Measurements from ENCODE around the gene SCYL1.
A peak's percentile ranks its signal among the peaks of the same experiment; 100 is the strongest.

SCYL1 gene

GRCh38 chr11:65493367-65494176 lies 31.3 kb upstream of the SCYL1 start:
- DNase-seq, result no peak

- no peak for DNase-seq
Observed at GRCh38 chr11:65496304-65497140, 28.4 kb upstream of the SCYL1 start.

- DNase-seq, result peak; percentile 98
Observed at GRCh38 chr11:65497141-65498041, 27.5 kb upstream of the SCYL1 start.

DNA sequence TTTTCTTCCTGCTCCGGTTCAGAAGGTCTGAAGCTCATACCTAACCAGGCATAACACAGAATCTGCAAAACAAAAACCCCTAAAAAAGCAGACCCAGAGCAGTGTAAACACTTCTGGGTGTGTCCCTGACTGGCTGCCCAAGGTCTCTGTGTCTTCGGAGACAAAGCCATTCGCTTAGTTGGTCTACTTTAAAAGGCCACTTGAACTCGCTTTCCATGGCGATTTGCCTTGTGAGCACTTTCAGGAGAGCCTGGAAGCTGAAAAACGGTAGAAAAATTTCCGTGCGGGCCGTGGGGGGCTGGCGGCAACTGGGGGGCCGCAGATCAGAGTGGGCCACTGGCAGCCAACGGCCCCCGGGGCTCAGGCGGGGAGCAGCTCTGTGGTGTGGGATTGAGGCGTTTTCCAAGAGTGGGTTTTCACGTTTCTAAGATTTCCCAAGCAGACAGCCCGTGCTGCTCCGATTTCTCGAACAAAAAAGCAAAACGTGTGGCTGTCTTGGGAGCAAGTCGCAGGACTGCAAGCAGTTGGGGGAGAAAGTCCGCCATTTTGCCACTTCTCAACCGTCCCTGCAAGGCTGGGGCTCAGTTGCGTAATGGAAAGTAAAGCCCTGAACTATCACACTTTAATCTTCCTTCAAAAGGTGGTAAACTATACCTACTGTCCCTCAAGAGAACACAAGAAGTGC lies 26.7 kb upstream of the SCYL1 start:
- DNase-seq, result peak; percentile 62

DNA sequence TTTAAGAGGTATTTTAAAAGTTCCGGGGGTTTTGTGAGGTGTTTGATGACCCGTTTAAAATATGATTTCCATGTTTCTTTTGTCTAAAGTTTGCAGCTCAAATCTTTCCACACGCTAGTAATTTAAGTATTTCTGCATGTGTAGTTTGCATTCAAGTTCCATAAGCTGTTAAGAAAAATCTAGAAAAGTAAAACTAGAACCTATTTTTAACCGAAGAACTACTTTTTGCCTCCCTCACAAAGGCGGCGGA lies 26.2 kb upstream of the SCYL1 start:
- no peak for DNase-seq

GRCh38 chr11:65498977-65499712 lies 25.7 kb upstream of the SCYL1 start, which contains the start of gene MALAT1:
MALAT1 (plus strand) TSS chr11:65499045.
- DNase-seq, result peak; percentile 92

DNA sequence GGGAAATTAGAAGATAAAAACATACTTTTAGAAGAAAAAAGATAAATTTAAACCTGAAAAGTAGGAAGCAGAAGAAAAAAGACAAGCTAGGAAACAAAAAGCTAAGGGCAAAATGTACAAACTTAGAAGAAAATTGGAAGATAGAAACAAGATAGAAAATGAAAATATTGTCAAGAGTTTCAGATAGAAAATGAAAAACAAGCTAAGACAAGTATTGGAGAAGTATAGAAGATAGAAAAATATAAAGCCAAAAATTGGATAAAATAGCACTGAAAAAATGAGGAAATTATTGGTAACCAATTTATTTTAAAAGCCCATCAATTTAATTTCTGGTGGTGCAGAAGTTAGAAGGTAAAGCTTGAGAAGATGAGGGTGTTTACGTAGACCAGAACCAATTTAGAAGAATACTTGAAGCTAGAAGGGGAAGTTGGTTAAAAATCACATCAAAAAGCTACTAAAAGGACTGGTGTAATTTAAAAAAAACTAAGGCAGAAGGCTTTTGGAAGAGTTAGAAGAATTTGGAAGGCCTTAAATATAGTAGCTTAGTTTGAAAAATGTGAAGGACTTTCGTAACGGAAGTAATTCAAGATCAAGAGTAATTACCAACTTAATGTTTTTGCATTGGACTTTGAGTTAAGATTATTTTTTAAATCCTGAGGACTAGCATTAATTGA lies 25.0 kb upstream of the SCYL1 start:
- no peak for DNase-seq

GRCh38 chr11:65500387-65501185 lies 24.3 kb upstream of the SCYL1 start:
- no peak for DNase-seq

- DNase-seq, result no peak
Observed at GRCh38 chr11:65501186-65501471, 23.8 kb upstream of the SCYL1 start.

DNA sequence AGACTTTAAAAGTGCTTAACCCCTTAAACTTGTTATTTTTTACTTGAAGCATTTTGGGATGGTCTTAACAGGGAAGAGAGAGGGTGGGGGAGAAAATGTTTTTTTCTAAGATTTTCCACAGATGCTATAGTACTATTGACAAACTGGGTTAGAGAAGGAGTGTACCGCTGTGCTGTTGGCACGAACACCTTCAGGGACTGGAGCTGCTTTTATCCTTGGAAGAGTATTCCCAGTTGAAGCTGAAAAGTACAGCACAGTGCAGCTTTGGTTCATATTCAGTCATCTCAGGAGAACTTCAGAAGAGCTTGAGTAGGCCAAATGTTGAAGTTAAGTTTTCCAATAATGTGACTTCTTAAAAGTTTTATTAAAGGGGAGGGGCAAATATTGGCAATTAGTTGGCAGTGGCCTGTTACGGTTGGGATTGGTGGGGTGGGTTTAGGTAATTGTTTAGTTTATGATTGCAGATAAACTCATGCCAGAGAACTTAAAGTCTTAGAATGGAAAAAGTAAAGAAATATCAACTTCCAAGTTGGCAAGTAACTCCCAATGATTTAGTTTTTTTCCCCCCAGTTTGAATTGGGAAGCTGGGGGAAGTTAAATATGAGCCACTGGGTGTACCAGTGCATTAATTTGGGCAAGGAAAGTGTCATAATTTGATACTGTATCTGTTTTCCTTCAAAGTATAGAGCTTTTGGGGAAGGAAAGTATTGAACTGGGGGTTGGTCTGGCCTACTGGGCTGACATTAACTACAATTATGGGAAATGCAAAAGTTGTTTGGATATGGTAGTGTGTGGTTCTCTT lies 23.2 kb upstream of the SCYL1 start:
- DNase-seq, result no peak

- DNase-seq, result no peak
Observed at GRCh38 chr11:65502274-65502554, 22.7 kb upstream of the SCYL1 start.

- no peak for DNase-seq
Observed at GRCh38 chr11:65502555-65503367, 22.1 kb upstream of the SCYL1 start.

DNA sequence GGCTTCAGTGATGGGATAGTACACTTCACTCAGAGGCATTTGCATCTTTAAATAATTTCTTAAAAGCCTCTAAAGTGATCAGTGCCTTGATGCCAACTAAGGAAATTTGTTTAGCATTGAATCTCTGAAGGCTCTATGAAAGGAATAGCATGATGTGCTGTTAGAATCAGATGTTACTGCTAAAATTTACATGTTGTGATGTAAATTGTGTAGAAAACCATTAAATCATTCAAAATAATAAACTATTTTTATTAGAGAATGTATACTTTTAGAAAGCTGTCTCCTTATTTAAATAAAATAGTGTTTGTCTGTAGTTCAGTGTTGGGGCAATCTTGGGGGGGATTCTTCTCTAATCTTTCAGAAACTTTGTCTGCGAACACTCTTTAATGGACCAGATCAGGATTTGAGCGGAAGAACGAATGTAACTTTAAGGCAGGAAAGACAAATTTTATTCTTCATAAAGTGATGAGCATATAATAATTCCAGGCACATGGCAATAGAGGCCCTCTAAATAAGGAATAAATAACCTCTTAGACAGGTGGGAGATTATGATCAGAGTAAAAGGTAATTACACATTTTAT lies 21.4 kb upstream of the SCYL1 start:
- no peak for DNase-seq

- no peak for DNase-seq
Observed at GRCh38 chr11:65503949-65504673, 20.8 kb upstream of the SCYL1 start.

GRCh38 chr11:65504674-65505465 lies 20.0 kb upstream of the SCYL1 start:
- DNase-seq, result no peak

DNA sequence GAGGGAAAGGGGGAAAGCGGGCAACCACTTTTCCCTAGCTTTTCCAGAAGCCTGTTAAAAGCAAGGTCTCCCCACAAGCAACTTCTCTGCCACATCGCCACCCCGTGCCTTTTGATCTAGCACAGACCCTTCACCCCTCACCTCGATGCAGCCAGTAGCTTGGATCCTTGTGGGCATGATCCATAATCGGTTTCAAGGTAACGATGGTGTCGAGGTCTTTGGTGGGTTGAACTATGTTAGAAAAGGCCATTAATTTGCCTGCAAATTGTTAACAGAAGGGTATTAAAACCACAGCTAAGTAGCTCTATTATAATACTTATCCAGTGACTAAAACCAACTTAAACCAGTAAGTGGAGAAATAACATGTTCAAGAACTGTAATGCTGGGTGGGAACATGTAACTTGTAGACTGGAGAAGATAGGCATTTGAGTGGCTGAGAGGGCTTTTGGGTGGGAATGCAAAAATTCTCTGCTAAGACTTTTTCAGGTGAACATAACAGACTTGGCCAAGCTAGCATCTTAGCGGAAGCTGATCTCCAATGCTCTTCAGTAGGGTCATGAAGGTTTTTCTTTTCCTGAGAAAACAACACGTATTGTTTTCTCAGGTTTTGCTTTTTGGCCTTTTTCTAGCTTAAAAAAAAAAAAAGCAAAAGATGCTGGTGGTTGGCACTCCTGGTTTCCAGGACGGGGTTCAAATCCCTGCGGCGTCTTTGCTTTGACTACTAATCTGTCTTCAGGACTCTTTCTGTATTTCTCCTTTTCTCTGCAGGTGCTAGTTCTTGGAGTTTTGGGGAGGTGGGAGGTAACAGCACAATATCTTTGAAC lies 19.2 kb upstream of the SCYL1 start:
- no peak for DNase-seq
